Adrenal gland (tissue), 12 donors: ENCODE data around the gene AP1AR. TPM values are rescaled to one million over a fixed set of nuclear protein-coding genes. Genes with fewer than 3 reads are reported as not detected.
"Not testable (repeated sequence)": the region's sequence is repeated elsewhere in the genome, so short reads cannot be mapped to it uniquely, and the experiment has no call there.

ENCODE experiments used
- DNase-seq, 7 donors: peaks; one replicate each; pipeline ENCODE4 v3.0.0-alpha.2; 2019 to 2020
- H3K27ac ChIP-seq, 5 donors: fragments of 200-600 bp; sonication (generic) in 4 of 5; 1 replicate in 3 of 5; 2 replicates in 2 of 5; pipeline versions ENCODE4 v1.5.1 to v1.8.0; 2016 to 2020; ENCODE audit warnings: mild to moderate bottlenecking in 1 of 5
- H3K27me3 ChIP-seq: fragments of 200-600 bp; 2 replicates; pipeline ENCODE4 v1.8.0; 2021
- H3K36me3 ChIP-seq, 2 donors: fragments of 200-600 bp; replicated peaks in 1 of 2; 1 replicate in 1 of 2; 2 replicates in 1 of 2; pipeline versions ENCODE4 v1.5.1 to v1.8.0; 2018 to 2022
- H3K4me1 ChIP-seq, 2 donors: fragments of 200-600 bp; replicated peaks in 1 of 2; 1 replicate in 1 of 2; 2 replicates in 1 of 2; pipeline versions ENCODE4 v1.5.1 to v1.8.0; 2018 to 2021
- H3K4me3 ChIP-seq, 4 donors: fragments of 200-600 bp; sonication (generic) in 3 of 4; one replicate each; pipeline ENCODE4 v1.5.1; 2016 to 2018
- H3K9me3 ChIP-seq, 3 donors: fragments of 200-600 bp; sonication (generic) in 1 of 3; replicated peaks in 1 of 3; 1 replicate in 2 of 3; 2 replicates in 1 of 3; pipeline versions ENCODE4 v1.5.1 to v1.8.0; 2016 to 2021
- POLR2A ChIP-seq, 2 donors: fragments of 450-650 bp; IDR thresholded peaks; one replicate each; pipeline ENCODE4 v1.6.1; 2017; ENCODE audit warnings: antibody characterized with exemption in 2 of 2, mild to moderate bottlenecking in 2 of 2, moderate library complexity in 1 of 2
- WGBS, 4 donors: extraction: QIAGEN DNeasy Blood & Tissue Kit in 2 of 4; methylation state at CpG; one replicate each; pipeline versions ENCODE4 v1.1.5 to v1.1.7; 2013 to 2017; 5-methylcytosine and 5-hydroxymethylcytosine counted together
- intact Hi-C, 2 donors: fragments of 100-400 bp; cut with DNase I; formaldehyde crosslinking; loops; one replicate each; pipeline versions ENCODE4 v1.14.1 to v1.15.0; 2022 to 2023
- polyA plus RNA-seq, 3 donors: library from polyadenylated mRNA; stranded (reverse); fragments of 200-250 nt in 2 of 3; fragments of 350-450 nt in 1 of 3; fragmentation: Illumina TruSeq in 1 of 3; extraction: RNeasy Lipid Tissue Mini Kit (QIAGEN cat#74804) in 1 of 3; gene quantifications; one replicate each; pipeline ENCODE4 v1.2.3, GENCODE V29; 2013 to 2014
- total RNA-seq, 9 donors: library from RNA; depleted of rRNA in 4 of 9; stranded (reverse); fragments of >200 nt in 4 of 9; fragments of 120-200 nt in 1 of 9; fragmentation: NEBNext Ultra II Directional in 1 of 9; extraction: Animal tissue kit (Norgen Biotek cat#: 25700) in 1 of 9; gene quantifications; one replicate each; pipeline versions ENCODE4 v1.1.0 to v1.2.4, GENCODE V29; 2013 to 2023
- TF ChIP-seq, protein P1 (sequence below), 6 experiments: fragments of 450-650 bp in 4 of 6; fragments of 200-600 bp in 2 of 6; sonication (generic) in 1 of 6; IDR thresholded peaks; 1 replicate in 5 of 6; 2 replicates in 1 of 6; pipeline versions ENCODE4 v1.5.1 to v1.8.0; 2016 to 2021; ENCODE audit warnings: antibody characterized with exemption in 6 of 6, mild to moderate bottlenecking in 2 of 6, moderate library complexity in 1 of 6
- donor health status: healthy with polysubstance abuse.
- donor health status: Bipolar disorder and iron deficiency.
- donor health status: DM: yes; HTN: yes; CAD: no.
- donor health status: DM: no; HTN: no; CAD: no.
- donor health status: DM: no; HTN: no; CAD: no.
- donor health status: DM: yes; HTN: yes; CAD: no.

Gene AP1AR
- total and polyA plus RNA-seq, 12 donors = 7.3 to 30.1 (median 19.6) TPM

DNA sequence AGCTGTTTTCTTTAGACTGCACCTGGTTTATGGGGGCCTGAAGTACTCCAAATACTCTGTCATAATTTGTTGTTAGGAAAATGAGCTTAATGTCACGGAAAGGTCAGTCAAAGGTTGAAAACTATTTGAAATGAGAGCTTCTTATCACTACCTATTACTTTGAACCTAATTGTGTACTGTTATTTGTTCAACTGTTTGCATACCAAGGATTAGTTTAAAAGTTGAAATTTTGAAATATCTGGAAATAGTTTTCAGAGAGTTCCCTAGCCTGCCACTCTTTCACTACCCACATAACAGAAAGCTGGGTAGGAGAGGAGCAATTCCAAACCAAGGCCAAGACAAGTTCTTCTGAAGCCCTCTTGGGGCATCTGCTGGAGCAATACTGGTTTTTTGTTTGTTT lies 28.0 kb upstream of the AP1AR start:
- H3K36me3 ChIP-seq = no peaks in the 10 kb centered on the region
- no peak overlapping the region for H3K4me3 ChIP-seq
- 79 to 100% (median 96%) methylated on average over 1 of the region's 1 CpG for WGBS, 4 donors
- no peaks in the 10 kb centered on the region for H3K9me3 ChIP-seq
- no peak for TF ChIP-seq POLR2A (IDR thresholded peaks at IDR 0.05)
- TF ChIP-seq, protein P1, sequence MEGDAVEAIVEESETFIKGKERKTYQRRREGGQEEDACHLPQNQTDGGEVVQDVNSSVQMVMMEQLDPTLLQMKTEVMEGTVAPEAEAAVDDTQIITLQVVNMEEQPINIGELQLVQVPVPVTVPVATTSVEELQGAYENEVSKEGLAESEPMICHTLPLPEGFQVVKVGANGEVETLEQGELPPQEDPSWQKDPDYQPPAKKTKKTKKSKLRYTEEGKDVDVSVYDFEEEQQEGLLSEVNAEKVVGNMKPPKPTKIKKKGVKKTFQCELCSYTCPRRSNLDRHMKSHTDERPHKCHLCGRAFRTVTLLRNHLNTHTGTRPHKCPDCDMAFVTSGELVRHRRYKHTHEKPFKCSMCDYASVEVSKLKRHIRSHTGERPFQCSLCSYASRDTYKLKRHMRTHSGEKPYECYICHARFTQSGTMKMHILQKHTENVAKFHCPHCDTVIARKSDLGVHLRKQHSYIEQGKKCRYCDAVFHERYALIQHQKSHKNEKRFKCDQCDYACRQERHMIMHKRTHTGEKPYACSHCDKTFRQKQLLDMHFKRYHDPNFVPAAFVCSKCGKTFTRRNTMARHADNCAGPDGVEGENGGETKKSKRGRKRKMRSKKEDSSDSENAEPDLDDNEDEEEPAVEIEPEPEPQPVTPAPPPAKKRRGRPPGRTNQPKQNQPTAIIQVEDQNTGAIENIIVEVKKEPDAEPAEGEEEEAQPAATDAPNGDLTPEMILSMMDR (IDR thresholded peaks at IDR 0.05) = no peak
- H3K4me1 ChIP-seq = no peaks in the 10 kb centered on the region
- DNase-seq = no peak
- H3K27ac ChIP-seq = no peak overlapping the region
- no peaks in the 10 kb centered on the region for H3K27me3 ChIP-seq
- intact Hi-C loops = no loop called here

DNA sequence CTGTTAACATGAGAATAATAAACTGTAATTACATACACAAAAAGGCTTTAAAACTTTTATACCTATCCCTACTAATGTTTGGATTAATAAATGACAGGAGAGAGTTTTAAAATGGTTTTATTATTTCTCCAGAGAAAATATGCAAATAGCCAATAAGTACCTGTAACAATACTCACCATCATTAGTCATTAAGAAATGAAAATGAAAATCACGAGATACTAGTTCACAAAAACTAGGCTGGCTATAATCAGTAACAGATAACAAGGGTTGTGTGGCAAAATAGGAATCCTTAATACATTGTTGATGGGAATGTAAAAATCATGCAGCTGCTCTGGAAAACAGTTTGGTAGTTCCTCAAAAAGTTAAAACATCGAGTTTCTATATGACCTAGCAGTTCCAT lies 25.2 kb upstream of the AP1AR start:
- no peaks in the 10 kb centered on the region for H3K4me1 ChIP-seq
- no peaks in the 10 kb centered on the region for H3K27me3 ChIP-seq
- DNase-seq = no peak
- H3K9me3 ChIP-seq = no peaks in the 10 kb centered on the region
- H3K4me3 ChIP-seq = no peak overlapping the region
- no peak for TF ChIP-seq POLR2A (IDR thresholded peaks at IDR 0.05)
- TF ChIP-seq, protein P1 (IDR thresholded peaks at IDR 0.05) = no peak
- WGBS, 4 donors = 70 to 82% (median 77%) methylated on average over 2 of the region's 2 CpGs
- no peaks in the 10 kb centered on the region for H3K36me3 ChIP-seq
- no peak overlapping the region for H3K27ac ChIP-seq
- intact Hi-C loops = no loop called here

DNA sequence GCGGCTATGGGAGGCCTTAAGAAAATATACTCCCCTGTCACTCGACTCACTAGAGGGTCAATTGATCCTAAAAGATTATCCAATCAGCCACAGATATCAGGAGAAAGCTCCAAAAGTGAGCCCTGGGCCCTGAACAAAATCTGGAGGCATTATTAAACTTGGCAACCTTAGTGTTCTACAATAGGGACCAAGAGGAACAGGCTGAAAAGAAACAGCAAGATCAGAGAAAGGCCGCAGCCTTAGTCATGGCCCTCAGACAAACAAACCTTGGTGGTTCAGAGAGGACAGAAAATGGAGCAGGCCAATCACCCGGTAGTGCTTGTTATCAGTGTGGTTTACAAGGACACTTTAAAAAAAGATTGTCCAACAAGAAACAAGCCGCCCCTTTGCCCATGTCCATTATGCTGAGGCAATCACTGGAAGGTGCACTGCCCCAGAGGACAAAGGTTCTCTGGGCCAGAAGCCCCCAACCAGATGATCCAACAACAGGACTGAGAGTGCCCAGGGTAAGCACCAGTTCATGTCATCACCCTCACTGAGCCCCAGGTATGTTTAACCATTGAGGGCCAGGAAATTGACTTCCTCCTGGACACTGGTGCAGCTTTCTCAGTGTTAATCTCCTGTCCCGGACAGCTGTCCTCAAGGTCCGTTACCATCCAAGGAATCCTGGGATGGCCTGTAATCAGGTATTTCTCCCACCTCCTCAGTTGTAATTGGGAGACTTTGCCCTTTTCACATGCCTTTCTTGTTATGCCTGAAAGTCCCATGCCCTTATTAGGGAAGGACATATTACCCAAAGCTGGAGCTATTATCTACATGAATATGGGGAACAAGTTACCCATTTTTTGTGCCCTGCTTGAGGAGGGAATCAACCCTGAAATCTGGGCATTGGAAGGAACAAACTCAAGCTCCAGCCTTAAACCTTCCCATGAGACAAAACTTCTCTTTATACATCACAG lies 23.2 kb upstream of the AP1AR start:
- intact Hi-C loops, H3K27ac ChIP-seq, H3K4me3 ChIP-seq, H3K36me3 ChIP-seq, H3K27me3 ChIP-seq, H3K9me3 ChIP-seq, H3K4me1 ChIP-seq: not testable (repeated sequence)
- peak in 3 of 7 donors; percentile 9 to 31 (median 15) for DNase-seq
- WGBS, 4 donors = 62 to 73% (median 66%) methylated on average over 7 of the region's 7 CpGs

DNA sequence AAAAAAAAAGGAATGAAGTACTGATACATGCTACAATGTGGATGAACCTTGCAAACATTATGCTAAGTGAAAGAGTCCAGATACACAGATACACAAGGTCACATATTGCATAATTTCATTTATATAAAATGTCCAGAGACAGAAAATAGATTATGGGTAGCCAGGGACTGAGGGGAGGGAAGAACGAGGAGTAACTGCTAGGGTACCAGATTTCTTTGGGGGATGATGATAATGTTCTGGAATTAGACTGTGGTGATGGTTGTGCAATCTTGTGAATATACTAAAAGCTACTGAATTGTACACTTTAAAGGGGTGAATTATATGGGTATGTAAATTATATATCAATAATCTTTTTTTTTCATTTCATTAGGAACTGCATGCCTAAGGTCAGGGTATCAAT lies 20.8 kb upstream of the AP1AR start:
- Histone ChIP-seq H3K9me3 (no peaks in the 10 kb centered on the region), H3K4me1 (peaks cover 0 to 6% of the 10 kb centered on the region in 2 donors), H3K27me3 (no peaks in the 10 kb centered on the region), H3K27ac (no peak overlapping the region), H3K4me3 (no peak overlapping the region), H3K36me3 (no peaks in the 10 kb centered on the region)
- intact Hi-C loops = no loop called here
- no peak for TF ChIP-seq POLR2A (IDR thresholded peaks at IDR 0.05)
- TF ChIP-seq, protein P1 (IDR thresholded peaks at IDR 0.05) = no peak
- WGBS, 4 donors = 64 to 78% (median 68%) methylated on average over 1 of the region's 1 CpG
- no peak for DNase-seq

DNA sequence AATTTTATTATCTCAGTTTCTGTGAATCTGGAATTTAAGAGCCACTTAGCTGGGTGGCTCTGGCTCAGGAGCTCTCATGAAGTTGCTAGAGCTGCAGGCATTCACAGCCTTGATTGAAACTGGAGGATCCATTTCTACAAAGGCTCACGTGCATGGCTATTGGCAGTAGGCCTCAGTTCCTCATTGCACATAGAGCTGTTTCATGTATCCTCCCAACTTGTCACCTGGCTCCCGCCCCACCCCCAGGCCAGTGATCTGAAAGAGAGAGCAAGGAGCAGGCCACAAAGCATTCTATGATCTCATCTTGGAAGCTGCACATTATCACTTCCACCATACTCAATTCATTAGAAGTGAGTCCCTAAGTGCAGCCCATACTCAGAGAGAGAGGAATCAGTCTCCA lies 18.5 kb upstream of the AP1AR start:
- TF ChIP-seq, protein P1 (IDR thresholded peaks at IDR 0.05) = no peak
- no peak for TF ChIP-seq POLR2A (IDR thresholded peaks at IDR 0.05)
- intact Hi-C loops = no loop called here
- Histone ChIP-seq H3K27me3 (no peaks in the 10 kb centered on the region), H3K4me3 (no peak overlapping the region), H3K36me3 (no peaks in the 10 kb centered on the region), H3K27ac (no peak overlapping the region), H3K4me1 (peaks cover 0 to 6% of the 10 kb centered on the region in 2 donors), H3K9me3 (no peaks in the 10 kb centered on the region)
- WGBS, 4 donors = 60 to 81% (median 78%) methylated on average over 2 of the region's 2 CpGs
- no peak for DNase-seq
